HG02943 (cell line): ENCODE measurements around the gene XPO1.

Source experiments
- ATAC-seq: cut with Tn5 transposase; IDR thresholded peaks from one replicate; pipeline ENCODE4 v1.9.1; 2021; ENCODE audit warnings: mild to moderate bottlenecking, low read depth, moderate library complexity; ENCODE audit not compliant: unreplicated experiment

Gene XPO1

DNA sequence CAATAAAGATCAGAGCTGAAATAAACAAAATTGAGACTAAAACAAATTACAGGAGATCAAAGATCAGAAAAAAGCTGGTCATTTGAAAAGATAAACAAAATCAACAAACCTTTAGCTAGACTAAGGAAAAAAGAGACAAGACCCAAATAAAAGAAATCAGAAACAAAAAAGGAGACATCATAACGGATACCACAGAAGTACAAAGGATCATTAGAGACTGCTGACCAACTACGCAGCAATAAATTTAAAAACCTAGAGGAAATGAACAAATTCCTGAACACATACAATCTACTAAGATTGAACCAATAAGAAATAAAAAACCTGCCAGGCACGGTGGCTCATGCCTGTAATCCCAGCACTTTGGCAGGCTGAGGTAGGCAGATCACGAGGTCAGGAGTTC, 101.0 kb downstream of the XPO1 start:
- ATAC-seq: no peak

DNA sequence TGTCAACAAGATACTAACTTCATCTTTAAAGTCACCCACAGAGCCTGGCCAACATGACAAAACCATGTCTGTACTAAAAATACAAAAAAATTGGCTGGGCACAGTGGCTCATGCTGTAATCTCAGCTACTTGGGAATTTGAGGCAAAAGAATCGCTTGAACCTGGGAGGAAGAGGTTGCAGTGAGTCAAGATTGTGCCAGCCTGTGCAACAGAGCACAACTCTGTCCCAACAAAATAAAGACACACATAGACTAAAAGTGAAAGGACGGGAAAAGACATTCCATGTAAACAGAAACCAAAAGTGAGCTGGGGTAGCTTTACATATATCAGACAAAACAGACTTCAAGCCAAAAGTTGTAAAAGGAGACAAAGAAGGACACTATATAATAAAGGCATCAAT, 102.1 kb downstream of the XPO1 start:
- no peak for ATAC-seq

DNA sequence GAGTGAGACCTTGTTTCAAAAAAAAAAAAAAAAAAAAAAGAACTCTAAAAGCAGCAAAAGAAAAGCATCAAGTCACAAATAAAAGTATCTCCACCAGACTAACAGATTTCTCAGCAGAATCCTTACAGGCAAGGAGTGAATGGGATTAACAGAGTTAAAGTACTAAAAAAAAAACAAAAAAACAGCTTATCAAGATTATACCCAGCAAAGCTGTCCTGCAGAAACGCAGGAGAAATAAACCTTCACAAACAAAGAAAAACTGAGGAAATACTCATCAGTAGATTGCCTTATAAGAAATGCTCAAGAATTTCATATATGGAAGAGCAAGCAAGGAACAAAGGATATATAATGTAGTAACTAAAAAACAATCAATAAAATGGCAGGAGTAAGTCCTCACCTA, 102.9 kb downstream of the XPO1 start:
- ATAC-seq: no peak

DNA sequence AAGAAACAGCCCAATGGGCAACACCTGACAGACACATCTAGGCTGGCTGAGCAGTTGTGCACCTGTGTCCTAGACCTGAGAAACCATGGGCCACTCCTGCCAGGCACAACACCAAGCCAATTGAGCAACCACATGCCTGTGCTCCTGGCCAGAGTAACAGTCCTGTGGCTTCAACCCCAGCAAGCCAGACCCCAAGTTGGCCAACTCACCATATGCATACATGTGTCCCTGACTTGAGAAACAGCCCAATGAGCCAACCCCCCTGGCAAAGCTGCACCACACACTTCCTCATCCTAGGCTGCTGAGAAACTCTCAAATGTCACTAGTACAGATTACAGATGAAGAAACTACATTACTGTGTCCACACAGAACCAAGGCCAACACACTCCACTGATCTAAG, 103.8 kb downstream of the XPO1 start:
- no peak for ATAC-seq

DNA sequence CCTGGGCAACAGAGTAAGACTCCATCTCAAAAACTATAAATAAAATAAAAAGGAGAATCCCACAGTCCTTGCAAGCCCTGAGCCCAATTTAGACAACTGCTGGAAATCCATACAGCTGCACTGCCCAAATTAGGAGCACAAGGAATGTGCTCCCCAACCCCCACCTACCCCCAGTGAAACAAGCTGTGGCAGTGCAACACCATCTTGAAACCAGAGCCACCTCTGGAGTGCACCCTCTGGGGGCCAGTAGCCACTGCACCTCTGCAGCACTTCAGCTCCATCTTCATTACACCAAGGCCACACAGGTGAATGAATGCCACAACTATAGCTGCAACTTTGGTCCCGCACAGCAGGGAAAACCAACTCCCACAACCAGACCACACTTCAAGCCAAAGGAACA, 104.5 kb downstream of the XPO1 start:
- no peak for ATAC-seq

DNA sequence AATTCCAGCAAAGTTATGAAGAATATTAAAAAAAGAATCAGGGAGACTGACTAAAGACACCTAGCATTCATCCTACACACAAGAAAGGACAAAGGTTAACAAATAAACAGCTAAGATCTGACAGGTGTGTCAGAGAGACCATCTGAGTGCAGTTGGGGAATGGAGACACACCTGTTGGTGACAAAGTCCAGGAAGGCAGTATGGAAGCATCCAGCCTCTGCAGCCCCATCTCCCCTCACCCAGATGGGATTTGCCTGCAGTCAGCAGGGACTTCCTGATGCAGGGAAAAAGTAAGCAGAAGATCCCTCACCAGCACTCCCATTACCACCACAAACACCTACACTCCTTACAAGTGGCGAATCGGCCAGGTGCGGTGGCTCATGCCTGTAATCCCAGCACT, 105.2 kb downstream of the XPO1 start:
- no peak for ATAC-seq

DNA sequence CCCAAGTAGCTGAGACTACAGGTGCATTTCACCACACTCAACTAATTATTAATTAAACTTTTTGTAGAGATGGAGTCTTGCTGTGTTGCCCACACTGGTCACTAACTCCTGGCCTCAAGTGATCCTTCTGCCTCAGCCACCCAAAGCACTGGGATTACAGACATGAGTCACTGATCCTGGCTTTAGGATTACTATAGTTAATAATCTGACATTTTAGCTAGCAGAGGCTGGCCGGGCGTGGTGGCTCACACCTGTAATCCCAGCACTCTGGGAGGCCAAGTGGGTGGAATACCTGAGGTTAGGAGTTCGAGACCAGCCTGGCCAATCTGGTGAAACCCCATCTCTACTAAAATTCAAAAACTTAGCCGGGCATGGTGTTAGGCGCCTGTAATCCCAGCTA, 106.8 kb downstream of the XPO1 start:
- ATAC-seq: no peak
